GM19023 (cell line): ENCODE data around the gene PDE6B.

Experiments
- ATAC-seq: cut with Tn5 transposase; IDR thresholded peaks from one replicate; pipeline ENCODE4 v1.9.1; 2021; ENCODE audit warnings: mild to moderate bottlenecking, moderate library complexity; ENCODE audit not compliant: unreplicated experiment

Gene PDE6B

GRCh38 chr4:600850-601515 lies 24.4 kb upstream of the PDE6B start:
- no peak for ATAC-seq

- ATAC-seq = no peak
Observed at GRCh38 chr4:601612-602558, 23.5 kb upstream of the PDE6B start.

GRCh38 chr4:602559-602942 lies 22.8 kb upstream of the PDE6B start:
- no peak for ATAC-seq

GRCh38 chr4:604131-604530 lies 21.2 kb upstream of the PDE6B start:
- no peak for ATAC-seq

- ATAC-seq = no peak
Observed at GRCh38 chr4:605702-606425, 19.5 kb upstream of the PDE6B start.

- ATAC-seq = no peak
Observed at GRCh38 chr4:608236-608635, 17.1 kb upstream of the PDE6B start.

GRCh38 chr4:609400-610050 lies 15.8 kb upstream of the PDE6B start:
- no peak for ATAC-seq

GRCh38 chr4:610411-611261 lies 14.7 kb upstream of the PDE6B start:
- ATAC-seq = no peak

GRCh38 chr4:612052-612748 lies 13.2 kb upstream of the PDE6B start:
- ATAC-seq = no peak

- ATAC-seq = no peak
Observed at GRCh38 chr4:612749-613125, 12.6 kb upstream of the PDE6B start.

- no peak for ATAC-seq
Observed at GRCh38 chr4:613126-613525, 12.2 kb upstream of the PDE6B start.

GRCh38 chr4:616091-616490 lies 9.3 kb upstream of the PDE6B start:
- ATAC-seq = no peak

- no peak for ATAC-seq
Observed at GRCh38 chr4:616911-617643, 8.3 kb upstream of the PDE6B start.

GRCh38 chr4:617644-618641 lies 7.4 kb upstream of the PDE6B start:
- ATAC-seq = no peak

- no peak for ATAC-seq
Observed at GRCh38 chr4:620201-620600, 5.2 kb upstream of the PDE6B start.

GRCh38 chr4:620851-621261 lies 4.5 kb upstream of the PDE6B start:
- no peak for ATAC-seq

GRCh38 chr4:621296-622070 lies 3.9 kb upstream of the PDE6B start:
- no peak for ATAC-seq
